H9 (cell line): ENCODE measurements around the gene MTOR. TPM values are rescaled to one million over a fixed set of nuclear protein-coding genes. Genes with fewer than 3 reads are reported as not detected.

Source experiments
- DNase-seq: peaks from one replicate; pipeline ENCODE4 v3.0.0-alpha.2; 2017
- H2AFZ ChIP-seq: one replicate; pipeline ENCODE4 v1.6.1; 2013; ENCODE audit warnings: mild to moderate bottlenecking, low read length, control low read depth, moderate library complexity
- H2AK5ac ChIP-seq: 2 replicates; pipeline ENCODE4 v1.6.1; 2013; ENCODE audit warnings: low read length, control low read depth, mixed read lengths; ENCODE audit not compliant: insufficient read length
- H2BK120ac ChIP-seq: one replicate; pipeline ENCODE4 v1.6.1; 2013; ENCODE audit warnings: low read depth, mild to moderate bottlenecking, low read length, control low read depth, inconsistent platforms; ENCODE audit not compliant: poor library complexity, severe bottlenecking
- H2BK12ac ChIP-seq: 2 replicates; pipeline ENCODE4 v1.6.1; 2013; ENCODE audit warnings: low read length, control low read depth, mixed read lengths, low read depth; ENCODE audit not compliant: insufficient read length
- H2BK15ac ChIP-seq: 2 replicates; pipeline ENCODE4 v1.6.1; 2013; ENCODE audit warnings: low read depth, low read length, control low read depth
- H2BK20ac ChIP-seq: one replicate; pipeline ENCODE4 v1.6.1; 2013; ENCODE audit warnings: low read depth, mild to moderate bottlenecking, low read length, control low read depth, inconsistent platforms; ENCODE audit not compliant: poor library complexity, severe bottlenecking
- H2BK5ac ChIP-seq: 2 replicates; pipeline ENCODE4 v1.6.1; 2013; ENCODE audit warnings: low read length, control low read depth, mixed read lengths; ENCODE audit not compliant: insufficient read length
- H3K14ac ChIP-seq: 2 replicates; pipeline ENCODE4 v1.6.1; 2013; ENCODE audit warnings: low read length, control low read depth; ENCODE audit not compliant: insufficient read depth
- H3K18ac ChIP-seq: 2 replicates; pipeline ENCODE4 v1.6.1; 2013; ENCODE audit warnings: low read depth, mild to moderate bottlenecking, mixed read lengths, low read length, control low read depth; ENCODE audit not compliant: insufficient read length
- H3K23ac ChIP-seq: 2 replicates; pipeline ENCODE4 v1.6.1; 2013; ENCODE audit warnings: low read length, control low read depth, mixed read lengths, low read depth; ENCODE audit not compliant: insufficient read length
- H3K23me2 ChIP-seq: 2 replicates; pipeline ENCODE4 v1.6.1; 2013; ENCODE audit warnings: low read depth, mild to moderate bottlenecking, mixed read lengths, low read length, control low read depth; ENCODE audit not compliant: insufficient read length, poor library complexity, severe bottlenecking
- H3K27ac ChIP-seq: 2 replicates; pipeline ENCODE4 v1.5.1; 2013; ENCODE audit warnings: low read length, control low read depth, mixed read lengths, low read depth; ENCODE audit not compliant: insufficient read length
- H3K27me3 ChIP-seq: 2 replicates; pipeline ENCODE4 v1.6.1; 2013; ENCODE audit warnings: low read length, control low read depth, inconsistent platforms; ENCODE audit not compliant: insufficient read depth
- H3K4ac ChIP-seq: 2 replicates; pipeline ENCODE4 v1.6.1; 2013; ENCODE audit warnings: low read depth, mild to moderate bottlenecking, control low read depth, inconsistent platforms, low read length, moderate library complexity
- H3K4me1 ChIP-seq: 2 replicates; pipeline ENCODE4 v1.6.1; 2013; ENCODE audit warnings: low read length, control low read depth, inconsistent platforms; ENCODE audit not compliant: insufficient read depth
- H3K4me2 ChIP-seq: 2 replicates; pipeline ENCODE4 v1.6.1; 2013; ENCODE audit warnings: low read length, control low read depth, mixed read lengths; ENCODE audit not compliant: insufficient read length, insufficient read depth
- H3K56ac ChIP-seq: 2 replicates; pipeline ENCODE4 v1.6.1; 2013; ENCODE audit warnings: low read depth, mild to moderate bottlenecking, mixed read lengths, low read length, control low read depth; ENCODE audit not compliant: insufficient read length
- H3K79me1 ChIP-seq: 2 replicates; pipeline ENCODE4 v1.6.1; 2013; ENCODE audit warnings: low read depth, mild to moderate bottlenecking, moderate library complexity, low read length, control low read depth, inconsistent platforms; ENCODE audit not compliant: insufficient read depth, poor library complexity, severe bottlenecking
- H3K79me2 ChIP-seq: 2 replicates; pipeline ENCODE4 v1.6.1; 2013; ENCODE audit warnings: low read length, control low read depth, inconsistent platforms; ENCODE audit not compliant: insufficient read depth
- H3K9ac ChIP-seq: 2 replicates; pipeline ENCODE4 v1.6.1; 2013; ENCODE audit warnings: low read length, control low read depth, mixed read lengths; ENCODE audit not compliant: insufficient read length; ENCODE audit errors: extremely low read depth
- H3K9me3 ChIP-seq: one replicate; pipeline ENCODE4 v1.6.1; 2013; ENCODE audit warnings: low read depth, low read length, inconsistent platforms; ENCODE audit not compliant: control insufficient read depth
- H3T11ph ChIP-seq: one replicate; pipeline ENCODE4 v1.6.1; 2013; ENCODE audit warnings: mild to moderate bottlenecking, low read length, control low read depth, inconsistent platforms
- H4K20me1 ChIP-seq: one replicate; pipeline ENCODE4 v1.6.1; 2013; ENCODE audit not compliant: control insufficient read depth, insufficient read length, insufficient read depth
- H4K5ac ChIP-seq: 2 replicates; pipeline ENCODE4 v1.6.1; 2013; ENCODE audit warnings: low read depth, mild to moderate bottlenecking, mixed read lengths, low read length, control low read depth; ENCODE audit not compliant: insufficient read length
- H4K8ac ChIP-seq: replicated peaks from 2 replicates; pipeline ENCODE4 v1.6.1; 2013; ENCODE audit warnings: low read length, control low read depth, mixed read lengths, low read depth; ENCODE audit not compliant: insufficient read length
- H4K91ac ChIP-seq: 2 replicates; pipeline ENCODE4 v1.6.1; 2013; ENCODE audit warnings: low read depth, mild to moderate bottlenecking, moderate library complexity, mixed read lengths, low read length, control low read depth; ENCODE audit not compliant: insufficient read length
- H3K27ac Mint-ChIP-seq, 3 experiments: 2 replicates in 2 of 3; 3 replicates in 1 of 3; pipeline ENCODE4 v1.8.0; 2020 to 2021; ENCODE audit warnings: mixed read lengths in 3 of 3, mild to moderate bottlenecking in 1 of 3, moderate library complexity in 1 of 3
- H3K27me3 Mint-ChIP-seq: 2 replicates; pipeline ENCODE4 v1.8.0; 2021; ENCODE audit warnings: low read depth, mild to moderate bottlenecking, moderate library complexity, mixed read lengths
- H3K36me3 Mint-ChIP-seq, 3 experiments: 2 replicates in 2 of 3; 3 replicates in 1 of 3; pipeline ENCODE4 v1.8.0; 2020 to 2021; ENCODE audit warnings: low read depth in 3 of 3, mixed read lengths in 3 of 3; ENCODE audit not compliant: insufficient read depth in 1 of 3
- H3K4me1 Mint-ChIP-seq, 2 experiments: 2 replicates each; pipeline ENCODE4 v1.8.0; 2020; ENCODE audit warnings: mixed read lengths in 2 of 2
- H3K4me3 Mint-ChIP-seq, 2 experiments: 2 replicates in 1 of 2; 3 replicates in 1 of 2; pipeline ENCODE4 v1.8.0; 2020 to 2021; ENCODE audit warnings: mild to moderate bottlenecking in 2 of 2, mixed read lengths in 2 of 2, moderate library complexity in 1 of 2
- H3K9me3 Mint-ChIP-seq, 2 experiments: 2 replicates in 1 of 2; 3 replicates in 1 of 2; pipeline ENCODE4 v1.8.0; 2020; ENCODE audit warnings: mild to moderate bottlenecking in 2 of 2, mixed read lengths in 2 of 2, moderate library complexity in 1 of 2
- CTCF ChIP-seq: fragments of 200-600 bp; sonication (generic); conservative IDR thresholded peaks from 3 replicates; pipeline ENCODE4 v1.8.0; 2021; ENCODE audit warnings: antibody characterized with exemption, mild to moderate bottlenecking
- WGBS: extraction: QIAGEN DNeasy Blood & Tissue Kit; methylation state at CpG from one replicate; pipeline ENCODE4 v1.1.7; 2013; ENCODE audit warnings: missing lambda C conversion rate, low lambda C conversion rate, mixed read lengths; ENCODE audit not compliant: insufficient read length; ENCODE audit errors: extremely low coverage; 5-methylcytosine and 5-hydroxymethylcytosine counted together
- total RNA-seq: library from RNA; stranded (reverse); gene quantifications from 2 replicates; pipeline ENCODE4 v1.2.1, GENCODE V29; 2021

Gene MTOR
- total RNA-seq, 1 experiment from 2014 or later: 67.5 TPM

GRCh38 chr1:11147197-11147770, 115.1 kb downstream of the MTOR start:
- peaks cover 32 to 69% (median 46%) of the 10 kb centered on the region in 3 experiments; a peak in 6 of 7 replicates for H3K36me3 Mint-ChIP-seq

More at GRCh38 chr1:11147197-11147770, 115.1 kb downstream of the MTOR start:
- H3K14ac ChIP-seq: no peak overlapping the region
- WGBS: no CpG with 5 or more reads among the region's 4 CpGs
- no peak overlapping the region for H3K9ac ChIP-seq
- Mint-ChIP-seq H3K4me3 (no peak overlapping the region), H3K9me3 (no peaks in the 10 kb centered on the region), H3K27ac (peak overlapping the region in 1 of 3 experiments; percentile 74; a peak in 3 of 7 replicates), H3K27me3 (no peaks in the 10 kb centered on the region), H3K4me1 (peaks cover 11 to 14% of the 10 kb centered on the region in 2 experiments)
- no peak overlapping the region for H2BK120ac ChIP-seq
- no peak overlapping the region for H4K5ac ChIP-seq
- H4K20me1 ChIP-seq: no peaks in the 10 kb centered on the region
- no peaks in the 10 kb centered on the region for H3K27me3 ChIP-seq
- H3K4me2 ChIP-seq: no peak overlapping the region
- H2BK20ac ChIP-seq: no peak overlapping the region
- no peak overlapping the region for H3T11ph ChIP-seq
- no peaks in the 10 kb centered on the region for H3K79me1 ChIP-seq
- no peak overlapping the region for H3K4ac ChIP-seq
- H3K56ac ChIP-seq: no peak overlapping the region
- no peak overlapping the region for H2BK15ac ChIP-seq
- H3K4me1 ChIP-seq: 0 out of 2 replicates have a peak, but pooled peaks cover 3% of the 10 kb centered on the region
- H3K18ac ChIP-seq: no peak overlapping the region
- no peak overlapping the region for H4K8ac ChIP-seq
- no peak overlapping the region for H2AK5ac ChIP-seq
- no peak overlapping the region for H3K27ac ChIP-seq
- H3K79me2 ChIP-seq: no peaks in the 10 kb centered on the region
- no peak for TF ChIP-seq CTCF
- no peak overlapping the region for H2AFZ ChIP-seq
- H3K23me2 ChIP-seq: no peaks in the 10 kb centered on the region
- no peaks in the 10 kb centered on the region for H3K9me3 ChIP-seq
- H4K91ac ChIP-seq: no peak overlapping the region
- no peak overlapping the region for H2BK12ac ChIP-seq
- DNase-seq: no peak
- H2BK5ac ChIP-seq: no peak overlapping the region
- H3K23ac ChIP-seq: no peak overlapping the region
